Esophagus muscularis mucosa (tissue), 4 donors: ENCODE results near the gene MSRB3. TPM values are rescaled to one million over a fixed set of nuclear protein-coding genes. Genes with fewer than 3 reads are reported as not detected.
A peak's percentile ranks its signal among the peaks of the same experiment; 100 is the strongest.

Experiments used
- DNase-seq: peaks from one replicate; pipeline ENCODE4 v3.0.0-alpha.2; 2017; ENCODE audit errors: extremely low spot score
- H3K27ac ChIP-seq, 4 donors: fragments of 200-600 bp; sonication (generic); replicated peaks in 1 of 4; 1 replicate in 3 of 4; 2 replicates in 1 of 4; pipeline ENCODE4 v1.5.1; 2016 to 2019; ENCODE audit warnings: mild to moderate bottlenecking in 1 of 4
- H3K27me3 ChIP-seq, 4 donors: fragments of 200-600 bp; sonication (generic); one replicate each; pipeline versions ENCODE4 v1.5.1 to v1.6.0; 2016 to 2019
- H3K36me3 ChIP-seq, 4 donors: fragments of 200-600 bp; sonication (generic); one replicate each; pipeline ENCODE4 v1.5.1; 2016 to 2019
- H3K4me1 ChIP-seq, 4 donors: fragments of 200-600 bp; sonication (generic); one replicate each; pipeline ENCODE4 v1.5.1; 2016 to 2019
- H3K4me3 ChIP-seq, 4 donors: fragments of 200-600 bp; sonication (generic); 1 replicate in 2 of 4; 2 replicates in 2 of 4; pipeline ENCODE4 v1.5.1; 2016 to 2019; ENCODE audit warnings: mild to moderate bottlenecking in 4 of 4, moderate library complexity in 1 of 4
- H3K9me3 ChIP-seq, 4 donors: fragments of 200-600 bp; sonication (generic); 1 replicate in 3 of 4; 2 replicates in 1 of 4; pipeline ENCODE4 v1.5.1; 2016 to 2019
- CTCF ChIP-seq, 3 experiments: fragments of 200-600 bp in 2 of 3; fragments of 450-650 bp in 1 of 3; sonication (generic) in 2 of 3; IDR thresholded peaks; one replicate each; pipeline ENCODE4 v1.5.1; 2017 to 2019; ENCODE audit warnings: antibody characterized with exemption in 3 of 3, mild to moderate bottlenecking in 2 of 3, moderate library complexity in 1 of 3
- EP300 ChIP-seq: sonication (generic); formaldehyde crosslinking; IDR thresholded peaks from one replicate; pipeline ENCODE4 v1.6.1; 2017; ENCODE audit warnings: antibody characterized with exemption
- POLR2A ChIP-seq: fragments of 450-650 bp; IDR thresholded peaks from one replicate; pipeline ENCODE4 v1.6.1; 2017; ENCODE audit warnings: antibody characterized with exemption, moderate library complexity, mild to moderate bottlenecking, low read depth
- POLR2AphosphoS5 ChIP-seq, 2 donors: sonication (generic); formaldehyde crosslinking; IDR thresholded peaks; one replicate each; pipeline ENCODE4 v1.6.1; 2017; ENCODE audit warnings: antibody characterized with exemption in 2 of 2
- WGBS: methylation state at CpG from one replicate; pipeline ENCODE4 v1.1.5; 2018; 5-methylcytosine and 5-hydroxymethylcytosine counted together
- intact Hi-C: fragments of 100-400 bp; cut with DNase I; formaldehyde crosslinking; loops from one replicate; pipeline ENCODE4 v1.15.1; 2023
- total RNA-seq, 4 donors: library from RNA; depleted of rRNA; stranded (reverse); fragments of >200 nt; gene quantifications; one replicate each; pipeline versions ENCODE4 v1.1.0 to v1.2.1, GENCODE V29; 2016

Gene MSRB3
- total RNA-seq, 4 donors from 2014 or later, result 213 to 325 (median 288) TPM

GRCh38 chr12:65463611-65464010 is 185.1 kb downstream of the MSRB3 start:
- Histone ChIP-seq H3K36me3 (peaks cover 12 to 52% (median 37%) of the 10 kb centered on the region in 4 donors), H3K4me1 (peaks cover 0 to 11% (median 8%) of the 10 kb centered on the region in 4 donors), H3K27me3 (no peaks in the 10 kb centered on the region), H3K27ac (no peak overlapping the region), H3K4me3 (no peak overlapping the region), H3K9me3 (no peaks in the 10 kb centered on the region)
- DNase-seq, result no peak
- WGBS, result 100% methylated on average over 1 of the region's 1 CpG
- intact Hi-C loops, result no loop called here
- TF ChIP-seq POLR2AphosphoS5 (IDR thresholded peaks at IDR 0.05), result no peak
- no peak for TF ChIP-seq CTCF (IDR thresholded peaks at IDR 0.05)
- no peak for TF ChIP-seq EP300
- TF ChIP-seq POLR2A, result no peak

DNA sequence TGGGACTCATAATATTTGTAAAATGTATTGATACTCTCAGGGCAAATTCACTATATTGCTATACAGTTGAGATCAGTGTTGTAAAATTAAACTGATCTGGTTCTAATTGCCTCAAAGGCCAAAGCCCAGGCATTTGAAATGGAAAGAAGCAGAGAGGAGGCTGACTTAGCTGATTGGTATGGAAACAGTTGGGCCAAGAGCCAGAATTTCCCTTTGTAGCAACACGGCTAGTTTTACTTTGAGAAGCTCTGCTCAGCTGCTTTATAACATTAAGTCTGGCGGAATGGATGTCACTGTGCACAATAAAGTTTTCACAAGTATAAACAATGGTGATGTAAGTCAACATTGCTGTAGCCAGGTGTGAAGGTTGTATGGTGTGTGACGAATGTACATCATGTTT is 186.4 kb downstream of the MSRB3 start:
- no peaks in the 10 kb centered on the region for H3K9me3 ChIP-seq
- 36% methylated on average over 3 of the region's 3 CpGs for WGBS
- intact Hi-C loops, result no loop called here
- no peak for TF ChIP-seq CTCF (IDR thresholded peaks at IDR 0.05)
- peak in 1 of 2 donors; percentile 48 for TF ChIP-seq POLR2AphosphoS5 (IDR thresholded peaks at IDR 0.05)
- no peak for TF ChIP-seq EP300
- TF ChIP-seq POLR2A, result no peak
- H3K27me3 ChIP-seq, result no peaks in the 10 kb centered on the region
- H3K27ac ChIP-seq, result peak overlapping the region in 1 of 4 donors; percentile 10
- no peak overlapping the region for H3K4me3 ChIP-seq
- DNase-seq, result no peak
- H3K4me1 ChIP-seq, result peaks cover 0 to 11% (median 8%) of the 10 kb centered on the region in 4 donors
- H3K36me3 ChIP-seq, result peaks cover 12 to 39% (median 28%) of the 10 kb centered on the region in 4 donors

GRCh38 chr12:65465766-65466547 is 187.5 kb downstream of the MSRB3 start:
- 88% methylated on average over 8 of the region's 9 CpGs for WGBS
- DNase-seq, result no peak
- peaks cover 0 to 11% (median 8%) of the 10 kb centered on the region in 4 donors for H3K4me1 ChIP-seq
- H3K36me3 ChIP-seq, result peaks cover 12 to 39% (median 24%) of the 10 kb centered on the region in 4 donors
- intact Hi-C loops, result no loop called here
- no peak overlapping the region for H3K4me3 ChIP-seq
- H3K27ac ChIP-seq, result no peak overlapping the region
- H3K27me3 ChIP-seq, result no peaks in the 10 kb centered on the region
- TF ChIP-seq POLR2AphosphoS5 (IDR thresholded peaks at IDR 0.05) (no peak), EP300 (no peak), POLR2A (no peak), CTCF (IDR thresholded peaks at IDR 0.05) (no peak)
- no peaks in the 10 kb centered on the region for H3K9me3 ChIP-seq

GRCh38 chr12:65466911-65467310 is 188.4 kb downstream of the MSRB3 start:
- 88% methylated on average over 1 of the region's 1 CpG for WGBS
- intact Hi-C loops, result no loop called here
- no peak for TF ChIP-seq CTCF (IDR thresholded peaks at IDR 0.05)
- TF ChIP-seq POLR2A, result no peak
- TF ChIP-seq EP300, result no peak
- TF ChIP-seq POLR2AphosphoS5 (IDR thresholded peaks at IDR 0.05), result no peak

GRCh38 chr12:65470256-65470655 is 191.8 kb downstream of the MSRB3 start:
- intact Hi-C loops, result no loop called here
- peaks cover 0 to 2% (median under 1%) of the 10 kb centered on the region in 4 donors for H3K4me1 ChIP-seq
- H3K36me3 ChIP-seq, result peaks cover 0 to 7% (median 0%) of the 10 kb centered on the region in 4 donors
- no peak for DNase-seq
- H3K27me3 ChIP-seq, result no peaks in the 10 kb centered on the region
- TF ChIP-seq POLR2A (no peak), POLR2AphosphoS5 (IDR thresholded peaks at IDR 0.05) (peak in 1 of 2 donors; percentile 40), EP300 (no peak)
- no peak overlapping the region for H3K4me3 ChIP-seq
- H3K27ac ChIP-seq, result no peak overlapping the region
- H3K9me3 ChIP-seq, result no peaks in the 10 kb centered on the region
- WGBS, result 59% methylated on average over 6 of the region's 6 CpGs

More at GRCh38 chr12:65466911-65467310, 188.4 kb downstream of the MSRB3 start:
- no peak overlapping the region for H3K4me3 ChIP-seq
- peaks cover 0 to 11% (median 8%) of the 10 kb centered on the region in 4 donors for H3K4me1 ChIP-seq
- no peak overlapping the region for H3K27ac ChIP-seq
- H3K27me3 ChIP-seq, result no peaks in the 10 kb centered on the region
- H3K9me3 ChIP-seq, result no peaks in the 10 kb centered on the region
- DNase-seq, result no peak
- H3K36me3 ChIP-seq, result peaks cover 12 to 34% (median 20%) of the 10 kb centered on the region in 4 donors
